ENCODE data around the gene HINT3.
"Not testable (repeated sequence)": the region's sequence is repeated elsewhere in the genome, so short reads cannot be mapped to it uniquely, and the experiment has no call there.

HINT3 gene

GRCh38 chr6:125956506-125957390 is at the start of gene HINT3:
Gene HINT3, plus strand, starts transcription at chr6:125956770. Its CDS starts 208 bp downstream, at chr6:125956978.
- DNase-seq: peak; percentile 91

GRCh38 chr6:125910527-125910926 is 46.0 kb upstream of the HINT3 start:
- DNase-seq: no peak

GRCh38 chr6:125911051-125911451 is 45.5 kb upstream of the HINT3 start:
- not testable (repeated sequence) for DNase-seq

- not testable (repeated sequence) for DNase-seq
Observed at GRCh38 chr6:125912430-125912829, 44.1 kb upstream of the HINT3 start.

GRCh38 chr6:125913145-125913544 is 43.4 kb upstream of the HINT3 start:
- DNase-seq: no peak

GRCh38 chr6:125913864-125914351 is 42.7 kb upstream of the HINT3 start:
- DNase-seq: no peak

GRCh38 chr6:125918230-125918629 is 38.3 kb upstream of the HINT3 start:
- no peak for DNase-seq

- DNase-seq: no peak
Observed at GRCh38 chr6:125918681-125919566, 37.6 kb upstream of the HINT3 start.

- no peak for DNase-seq
Observed at GRCh38 chr6:125919618-125920017, 37.0 kb upstream of the HINT3 start.

GRCh38 chr6:125922322-125922860 is 34.2 kb upstream of the HINT3 start:
- DNase-seq: no peak

- DNase-seq: no peak
Observed at GRCh38 chr6:125923366-125923877, 33.1 kb upstream of the HINT3 start.

GRCh38 chr6:125924169-125924568 is 32.4 kb upstream of the HINT3 start:
- no peak for DNase-seq

- no peak for DNase-seq
Observed at GRCh38 chr6:125924697-125925358, 31.7 kb upstream of the HINT3 start.

- DNase-seq: no peak
Observed at GRCh38 chr6:125926711-125927110, 29.9 kb upstream of the HINT3 start.

- no peak for DNase-seq
Observed at GRCh38 chr6:125927761-125928160, 28.8 kb upstream of the HINT3 start.

GRCh38 chr6:125930765-125931418 is 25.7 kb upstream of the HINT3 start:
- no peak for DNase-seq

- DNase-seq: no peak
Observed at GRCh38 chr6:125931733-125932450, 24.7 kb upstream of the HINT3 start.

- no peak for DNase-seq
Observed at GRCh38 chr6:125932451-125932795, 24.1 kb upstream of the HINT3 start.

- not testable (repeated sequence) for DNase-seq
Observed at GRCh38 chr6:125935520-125935919, 21.1 kb upstream of the HINT3 start.

- DNase-seq: no peak
Observed at GRCh38 chr6:125939026-125939425, 17.5 kb upstream of the HINT3 start.

- DNase-seq: no peak
Observed at GRCh38 chr6:125939791-125940190, 16.8 kb upstream of the HINT3 start.

All from NCI-H1694 treated with DMSO at 0.1 percent for 48 hours (cell line).